Measurements from ENCODE around the gene AGER.
A peak's percentile ranks its signal among the peaks of the same experiment; 100 is the strongest.

The AGER gene

GRCh38 chr6:32178547-32179440, 5.3 kb downstream of the AGER start:
- DNase-seq (ENCODE audit: extremely low spot score) = no peak
- CTCF ChIA-PET = no interaction called here

GRCh38 chr6:32177788-32178546, 6.1 kb downstream of the AGER start, which contains the start of gene RNF5:
Gene RNF5, plus strand, starts transcription at chr6:32178405. Its CDS starts 107 bp downstream, at chr6:32178512.
- peak; percentile 89 for DNase-seq (ENCODE audit: extremely low spot score)
- no peak for TF ChIP-seq ARNT (IDR thresholded peaks at IDR 0.05)
- TF ChIP-seq L3MBTL2 (conservative IDR thresholded peaks at IDR 0.05) = peak; percentile 78
- TF ChIP-seq PKNOX1 (IDR thresholded peaks at IDR 0.05) = peak; percentile 100
- TF ChIP-seq LEF1 (IDR thresholded peaks at IDR 0.05; ENCODE audit: borderline replicate concordance) = no peak
- TF ChIP-seq CTBP1 (IDR thresholded peaks at IDR 0.05; ENCODE audit: borderline replicate concordance) = no peak
- TF ChIP-seq FOXK2 (IDR thresholded peaks at IDR 0.05) = no peak
- TF ChIP-seq NFRKB (IDR thresholded peaks at IDR 0.05) = no peak
- ChIA-PET CTCF (interaction anchor here (0.9 to 1.2 kb wide), 2 partner anchors 19 to 61 kb away, joined by 4 read pairs; no protein-coding TSS in a partner anchor), POLR2A (interaction anchor here (0.9 to 4.9 kb wide), 19 partner anchors 10 to 794 kb away, joined by 3 to 153 read pairs (median 4); partner anchors contain the start of genes ATF6B, DDX39B, DXO and EGFL8)

More at GRCh38 chr6:32178547-32179440, 5.3 kb downstream of the AGER start:
- TF ChIP-seq L3MBTL2 (conservative IDR thresholded peaks at IDR 0.05) = peak; percentile 43
- TF ChIP-seq TARDBP (IDR thresholded peaks at IDR 0.05) = no peak
- POLR2A ChIA-PET = interaction anchor here (0.9 to 4.9 kb wide), 3 partner anchors 13 to 793 kb away, joined by 3 to 153 read pairs (median 6); partner anchors contain the start of genes FKBPL, GPSM3 and PBX2

GRCh38 chr6:32177183-32177787, 6.8 kb downstream of the AGER start:
- no peak for TF ChIP-seq ZNF384 (IDR thresholded peaks at IDR 0.05)
- no peak for TF ChIP-seq SP1 (IDR thresholded peaks at IDR 0.05)
- no peak for TF ChIP-seq SUZ12 (IDR thresholded peaks at IDR 0.05)
- POLR2A ChIA-PET = interaction anchor here (0.5 to 4.9 kb wide), 20 partner anchors 9 to 795 kb away, joined by 3 to 153 read pairs (median 4); partner anchors contain the start of genes ATF6B, DDX39B, DXO and EGFL8
- DNase-seq (ENCODE audit: extremely low spot score) = no peak
- CTCF ChIA-PET = interaction anchor here (0.9 to 1.2 kb wide), 2 partner anchors 20 to 60 kb away, joined by 4 read pairs; no protein-coding TSS in a partner anchor

GRCh38 chr6:32176476-32177182, 7.4 kb downstream of the AGER start:
- DNase-seq (ENCODE audit: extremely low spot score) = no peak
- TF ChIP-seq L3MBTL2 (conservative IDR thresholded peaks at IDR 0.05) = no peak; the same call in 1 of the 2 replicates
- no peak for TF ChIP-seq SP1 (IDR thresholded peaks at IDR 0.05)
- ChIA-PET CTCF (interaction anchor here (0.9 to 1.2 kb wide), 2 partner anchors 20 to 60 kb away, joined by 4 read pairs; no protein-coding TSS in a partner anchor), POLR2A (interaction anchor here (0.5 to 4.9 kb wide), 23 partner anchors 9 to 796 kb away, joined by 3 to 153 read pairs (median 4); partner anchors contain the start of genes ATF6B, DDX39B, DXO and EGFL8)

- ChIA-PET CTCF (no interaction called here), POLR2A (interaction anchor here (0.6 to 4.9 kb wide), 11 partner anchors 8 to 204 kb away, joined by 3 to 153 read pairs (median 3); partner anchors contain the start of genes ATF6B, DXO, EGFL8 and FKBPL)
- DNase-seq (ENCODE audit: extremely low spot score) = peak; percentile 95
- peak; percentile 99 for TF ChIP-seq PKNOX1 (IDR thresholded peaks at IDR 0.05)
- TF ChIP-seq LEF1 (IDR thresholded peaks at IDR 0.05; ENCODE audit: borderline replicate concordance) = no peak
Observed at GRCh38 chr6:32175711-32176475, 8.2 kb downstream of the AGER start, which contains the start of gene AGPAT1. Gene AGPAT1, minus strand, starts transcription at chr6:32176084. Its CDS starts 4,588 bp downstream, at chr6:32171496.

- TF ChIP-seq ARNT (IDR thresholded peaks at IDR 0.05) (no peak), NFRKB (IDR thresholded peaks at IDR 0.05) (no peak), FOXA1 (IDR thresholded peaks at IDR 0.05) (no peak), ELF4 (IDR thresholded peaks at IDR 0.05) (no peak), BHLHE40 (IDR thresholded peaks at IDR 0.05; ENCODE audit: borderline replicate concordance) (no peak), LEF1 (IDR thresholded peaks at IDR 0.05; ENCODE audit: borderline replicate concordance) (no peak), TARDBP (IDR thresholded peaks at IDR 0.05) (no peak), SP1 (IDR thresholded peaks at IDR 0.05) (no peak), CTBP1 (IDR thresholded peaks at IDR 0.05; ENCODE audit: borderline replicate concordance) (no peak), HDGF (IDR thresholded peaks at IDR 0.05; ENCODE audit: borderline replicate concordance) (no peak), ZNF384 (IDR thresholded peaks at IDR 0.05) (no peak)
- ChIA-PET CTCF (no interaction called here), POLR2A (no interaction called here)
- no peak for DNase-seq (ENCODE audit: extremely low spot score)
Observed at GRCh38 chr6:32175322-32175710, 8.7 kb downstream of the AGER start.
